SH-SY5Y (cell line): ENCODE data around the gene AKAP8L.

ENCODE experiments used
- GATA2 ChIP-seq: IDR thresholded peaks from 2 replicates; pipeline ENCODE4 v1.6.1; 2011; ENCODE audit warnings: mild to moderate bottlenecking, low read depth, low read length
- GATA3 ChIP-seq: IDR thresholded peaks from 2 replicates; pipeline ENCODE4 v1.6.1; 2011; ENCODE audit warnings: low read depth, mild to moderate bottlenecking, low read length, moderate library complexity

Gene AKAP8L

DNA sequence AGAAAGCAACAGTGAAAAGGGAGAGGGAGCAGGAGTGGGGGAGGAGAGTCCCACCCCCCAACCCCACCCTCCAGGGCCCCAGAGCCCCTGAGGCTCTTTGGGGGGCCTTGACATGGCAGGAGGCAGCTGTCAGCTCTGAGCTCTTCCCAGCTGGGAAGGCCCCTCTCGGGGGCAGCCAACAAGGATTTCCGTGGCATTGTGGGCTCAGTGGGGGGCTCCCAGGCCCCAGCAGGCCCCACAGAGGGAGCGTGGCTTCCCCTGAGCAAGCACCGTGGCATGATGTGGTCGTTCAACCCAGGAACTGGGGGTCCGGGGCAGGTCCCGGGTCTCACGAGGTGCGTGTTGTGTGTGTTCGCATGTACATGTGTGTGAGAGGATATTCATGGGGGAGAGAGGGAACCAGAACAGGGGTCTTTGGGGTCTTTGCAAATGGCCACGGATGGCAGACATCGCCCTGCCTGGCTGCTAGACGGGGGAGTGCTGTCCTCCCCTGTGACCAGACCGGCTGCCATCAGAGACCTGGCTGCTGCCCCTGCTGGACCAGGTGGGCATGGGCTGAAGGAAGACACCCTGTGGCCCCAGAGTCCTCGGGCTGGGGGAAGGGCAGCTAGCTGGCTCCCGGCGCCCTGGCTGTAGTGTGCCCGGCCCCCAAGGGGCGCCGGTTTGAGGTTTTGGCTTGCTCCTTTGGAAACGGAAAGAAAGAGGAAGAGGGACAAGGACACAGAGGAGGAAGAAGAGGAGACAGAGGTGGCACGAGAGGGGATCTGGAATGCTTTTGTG, 3.7 kb upstream of the AKAP8L start:
- TF ChIP-seq GATA2 (no peak), GATA3 (no peak)

DNA sequence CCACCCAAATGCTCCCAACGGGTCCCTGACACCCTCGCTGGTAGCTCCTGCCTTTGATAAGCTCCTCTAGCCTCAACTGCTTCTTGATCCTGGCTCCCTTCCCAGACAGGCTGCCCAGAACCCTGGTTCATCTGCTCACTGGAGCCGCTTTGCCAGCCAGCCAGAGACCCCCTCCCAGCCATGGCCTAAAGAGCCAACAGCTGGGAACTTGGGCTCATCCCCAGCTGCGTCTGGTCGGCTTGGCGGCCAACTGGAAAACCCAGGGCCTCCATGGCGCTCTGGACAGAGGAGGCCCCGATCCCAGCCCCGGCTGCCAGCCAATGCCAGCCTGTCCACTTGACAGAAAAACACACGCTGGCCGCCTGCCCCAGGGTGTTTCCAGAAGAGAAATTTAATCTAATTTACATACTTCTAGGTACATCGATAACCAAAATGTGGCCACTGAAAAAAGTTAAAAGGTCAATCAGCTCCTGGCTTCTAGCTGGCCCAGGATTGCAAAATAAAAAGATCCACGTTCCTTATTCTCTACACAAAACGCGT, 3.0 kb upstream of the AKAP8L start:
- no peak for TF ChIP-seq GATA3
- no peak; the same call in 1 of the 2 replicates for TF ChIP-seq GATA2

DNA sequence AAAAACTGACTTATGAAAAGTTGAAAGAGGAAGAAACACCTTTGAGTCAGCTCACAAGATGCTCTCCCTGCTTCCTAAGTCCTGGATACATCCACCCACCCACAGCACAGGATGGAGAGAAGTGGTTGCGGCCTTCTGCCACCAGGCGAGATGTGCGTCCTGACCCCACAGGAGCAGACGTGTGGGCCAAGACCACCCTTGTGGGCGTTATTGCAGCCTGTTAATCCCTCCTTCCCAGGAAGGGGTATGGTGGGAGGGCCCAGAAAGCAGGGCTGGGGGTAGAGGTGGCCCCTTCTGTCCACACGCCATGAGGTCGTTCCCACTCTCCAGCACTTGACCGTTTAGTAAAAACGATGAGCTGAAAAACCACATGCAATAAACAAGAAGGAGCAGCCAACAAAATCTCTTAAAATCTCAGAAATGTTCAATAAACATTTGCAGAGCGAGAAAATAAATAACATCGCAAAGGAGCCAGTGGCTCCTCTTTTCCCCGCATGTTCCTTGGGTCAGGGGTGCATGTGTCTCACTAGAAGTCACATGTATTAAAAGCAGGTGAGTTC, 2.4 kb upstream of the AKAP8L start:
- TF ChIP-seq GATA2 (no peak), GATA3 (no peak)

DNA sequence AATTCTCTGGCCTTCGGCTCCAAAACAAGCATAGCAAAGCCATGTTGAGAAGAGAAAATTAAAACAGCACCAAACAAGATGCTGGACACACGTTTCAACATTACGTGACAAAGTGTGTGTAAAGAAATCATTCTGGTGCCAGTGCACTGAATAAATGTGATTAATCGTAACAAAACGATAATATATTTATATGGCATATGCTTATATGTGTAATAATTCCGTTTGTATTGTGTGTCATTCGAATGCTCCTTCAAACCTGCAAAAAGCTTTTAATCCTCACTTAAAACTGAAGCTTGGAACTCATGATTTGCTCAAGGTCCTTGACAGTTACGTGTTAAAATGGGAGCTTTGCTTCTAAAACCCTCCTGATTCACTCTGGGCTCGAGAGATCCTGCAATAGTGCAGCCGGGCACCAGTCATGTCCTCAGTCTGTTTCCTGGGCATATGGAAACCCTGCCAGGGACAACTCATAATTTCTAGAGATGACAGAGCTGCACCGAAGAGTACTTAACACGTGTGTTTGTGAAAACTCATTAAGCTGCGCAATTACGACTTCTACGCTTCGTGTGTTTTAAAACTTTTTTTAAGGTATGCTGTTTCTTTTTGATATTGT, 731 bp upstream of the AKAP8L start:
- no peak for TF ChIP-seq GATA3
- TF ChIP-seq GATA2 = no peak

DNA sequence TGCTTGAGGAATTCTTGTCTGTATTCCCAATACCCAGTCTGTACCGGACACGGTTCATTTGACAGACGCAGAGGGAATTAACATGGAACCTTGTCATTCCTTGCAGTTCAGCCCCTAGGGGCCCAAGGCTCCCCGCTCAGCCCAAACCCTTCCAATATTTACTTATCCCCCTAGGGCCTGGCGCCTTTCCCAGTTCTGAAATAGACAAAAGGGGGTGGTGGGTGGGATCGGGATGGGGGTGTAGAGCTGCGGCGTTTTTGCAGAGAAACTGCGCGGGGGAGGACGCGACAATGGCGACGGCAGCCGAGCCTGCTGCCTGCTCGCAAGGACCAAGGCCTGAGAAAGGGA, 583 bp downstream of the AKAP8L start:
- TF ChIP-seq GATA3 (no peak), GATA2 (no peak)

DNA sequence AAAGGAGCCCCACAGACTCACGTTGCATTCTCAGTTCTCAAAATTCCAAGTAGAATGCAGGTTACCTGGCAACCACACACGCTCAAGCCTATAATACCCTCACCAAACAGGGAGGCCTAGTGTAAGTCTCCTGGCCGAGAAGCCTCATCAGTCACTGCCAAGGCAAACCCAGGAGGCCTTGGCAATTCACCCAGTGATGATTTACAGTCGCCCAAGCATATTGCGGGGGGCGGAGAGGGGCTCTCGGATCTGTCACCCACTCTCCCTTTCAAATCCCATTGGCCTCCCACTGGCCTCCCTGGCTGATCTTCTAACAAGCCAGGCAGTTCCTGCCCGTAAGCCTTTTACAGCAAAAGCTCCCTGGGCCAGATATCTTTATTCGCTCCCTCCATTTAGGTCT, 1.1 kb downstream of the AKAP8L start:
- TF ChIP-seq GATA2 (no peak), GATA3 (no peak)

DNA sequence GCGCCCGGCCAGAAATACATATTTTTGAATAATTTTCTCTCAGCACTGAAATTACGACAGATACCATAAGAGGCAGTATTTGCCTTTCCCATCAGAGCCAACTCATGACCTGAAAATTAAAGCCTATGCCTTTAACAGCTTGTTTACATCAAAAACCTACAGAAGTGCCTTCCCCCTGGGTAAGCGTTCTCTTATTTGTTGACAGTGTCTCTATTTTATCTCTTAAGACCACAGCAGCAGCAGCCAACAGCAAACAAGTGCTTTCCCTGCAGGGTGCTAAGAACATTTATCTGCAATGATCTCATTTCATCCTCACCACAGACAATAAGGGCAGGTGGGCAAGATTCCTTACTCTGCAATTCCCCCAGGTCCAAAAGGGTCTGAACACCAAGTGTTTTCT, 6.0 kb downstream of the AKAP8L start:
- no peak for TF ChIP-seq GATA3
- TF ChIP-seq GATA2 = no peak

DNA sequence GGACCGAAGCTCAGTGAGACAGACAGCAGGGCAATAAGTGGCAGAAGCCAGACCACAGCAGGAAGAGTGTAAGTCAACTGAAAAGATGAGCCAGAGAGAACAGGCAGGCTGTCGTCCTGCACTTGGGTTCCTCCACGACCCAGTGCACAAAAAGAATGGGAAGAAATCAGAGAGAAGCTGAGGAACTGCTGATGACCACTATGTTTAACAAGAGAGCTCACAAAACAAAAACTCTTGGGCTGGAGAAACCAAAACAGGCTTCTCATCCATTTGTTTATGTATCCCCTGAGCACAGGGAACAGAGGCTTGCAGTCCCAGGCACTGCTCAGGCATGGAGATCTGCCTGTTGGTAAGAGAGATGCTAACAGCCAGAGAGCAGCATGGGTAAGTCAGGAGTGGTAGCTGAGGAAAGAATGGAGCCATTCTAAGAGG, 14.0 kb downstream of the AKAP8L start:
- TF ChIP-seq GATA3 (no peak), GATA2 (no peak)

DNA sequence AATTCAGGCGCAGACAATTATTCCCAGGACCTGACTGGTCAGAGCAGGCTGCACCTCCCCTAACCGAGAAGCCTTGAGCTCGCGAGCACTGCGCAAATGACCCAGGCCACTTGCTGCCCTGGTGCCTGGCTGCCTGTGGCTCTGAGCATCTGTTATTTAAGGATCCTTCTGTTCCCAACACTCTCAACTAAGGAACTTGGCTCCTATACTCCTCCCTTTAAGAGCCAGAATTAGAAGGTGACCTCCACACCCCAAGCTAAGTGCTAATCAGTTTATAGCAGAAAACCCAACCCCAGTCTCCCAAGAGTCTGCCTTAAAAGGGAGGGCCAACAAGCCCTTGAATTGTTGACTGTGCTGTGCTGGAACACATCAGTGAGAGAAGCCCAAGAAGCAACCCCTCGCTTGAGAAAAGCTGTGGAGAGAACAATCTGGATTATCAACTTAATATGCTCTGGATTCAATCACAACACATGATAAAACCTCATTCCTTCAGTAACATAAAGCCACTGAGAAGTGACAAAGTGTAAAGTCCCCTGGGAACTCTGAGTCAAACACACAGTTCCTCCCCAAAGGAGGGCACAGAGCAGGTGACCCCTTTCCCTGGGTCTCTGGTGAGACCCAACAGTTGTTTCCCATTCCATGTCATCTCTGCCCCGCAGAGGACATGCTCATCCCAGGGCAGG, 14.6 kb downstream of the AKAP8L start:
- TF ChIP-seq GATA2 (no peak), GATA3 (no peak)

DNA sequence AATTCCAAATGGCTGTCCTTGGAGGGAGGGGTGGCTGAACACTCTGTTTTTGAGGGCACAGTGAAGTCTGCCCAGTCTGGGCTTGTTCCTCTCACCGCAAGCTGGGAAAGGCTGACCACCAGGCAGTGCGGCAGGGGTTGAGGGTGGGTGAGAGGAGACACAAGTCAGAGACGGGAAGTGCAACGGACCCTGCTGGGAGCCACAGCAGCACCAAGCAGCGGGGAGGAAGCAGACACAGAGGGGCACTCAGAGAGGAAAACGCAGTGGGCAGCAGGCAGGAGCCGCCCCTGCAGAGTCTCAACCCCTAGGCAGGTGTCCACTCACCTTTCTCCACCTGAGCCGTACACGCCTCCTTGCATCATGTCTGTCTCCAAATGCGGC, 15.6 kb downstream of the AKAP8L start:
- no peak for TF ChIP-seq GATA3
- no peak for TF ChIP-seq GATA2

DNA sequence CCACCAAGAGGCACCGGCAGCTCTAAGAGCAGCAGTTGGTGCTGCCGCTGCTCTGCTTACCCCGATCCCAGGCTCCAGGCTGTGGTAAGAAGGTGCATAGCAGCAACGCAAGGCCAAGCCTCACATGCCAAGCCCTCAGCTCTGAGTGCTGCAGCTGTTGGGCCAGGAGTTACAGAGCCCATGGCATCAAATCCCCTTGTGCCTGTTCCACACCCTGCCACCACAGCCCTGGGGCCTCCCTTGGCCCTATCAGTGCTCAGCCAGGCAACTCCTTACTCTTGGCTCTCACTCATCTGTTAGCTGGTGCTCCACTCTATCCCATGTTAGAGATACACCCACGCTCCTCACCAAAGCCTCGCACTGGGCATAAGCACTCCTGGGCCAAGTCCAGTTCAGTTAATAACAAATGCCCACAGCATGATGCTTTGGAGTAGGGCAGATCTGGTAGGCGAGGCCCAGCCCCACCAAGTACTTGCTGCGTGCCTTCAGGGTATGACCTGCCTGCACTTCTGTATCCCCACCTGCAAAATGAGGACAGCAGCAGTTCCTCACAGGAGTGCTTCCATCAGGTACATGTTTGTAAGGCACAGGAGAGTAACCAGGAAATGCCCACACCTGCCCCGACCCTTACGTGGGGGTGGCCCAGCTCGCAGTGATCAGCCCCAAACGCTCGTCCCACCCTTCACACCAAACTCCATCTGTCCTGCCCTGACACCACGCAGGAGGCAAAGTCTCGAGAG, 16.2 kb downstream of the AKAP8L start:
- no peak for TF ChIP-seq GATA2
- no peak for TF ChIP-seq GATA3

DNA sequence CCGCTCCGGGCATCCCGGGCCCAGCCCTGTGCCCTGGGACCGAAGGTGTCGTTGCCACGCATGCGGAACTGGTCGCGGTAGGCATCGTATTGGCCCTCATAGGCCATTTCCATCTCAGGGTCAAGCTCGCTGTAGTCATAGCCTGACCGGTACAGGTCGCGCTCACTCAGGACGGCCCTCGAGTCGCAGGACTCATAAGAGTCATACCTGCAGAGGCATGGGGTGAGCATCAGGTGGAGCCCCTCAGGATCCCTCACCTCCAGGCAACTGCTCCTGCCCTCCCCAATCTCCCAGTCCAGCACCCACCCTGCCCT, 17.4 kb downstream of the AKAP8L start:
- TF ChIP-seq GATA2 = no peak
- TF ChIP-seq GATA3 = no peak

DNA sequence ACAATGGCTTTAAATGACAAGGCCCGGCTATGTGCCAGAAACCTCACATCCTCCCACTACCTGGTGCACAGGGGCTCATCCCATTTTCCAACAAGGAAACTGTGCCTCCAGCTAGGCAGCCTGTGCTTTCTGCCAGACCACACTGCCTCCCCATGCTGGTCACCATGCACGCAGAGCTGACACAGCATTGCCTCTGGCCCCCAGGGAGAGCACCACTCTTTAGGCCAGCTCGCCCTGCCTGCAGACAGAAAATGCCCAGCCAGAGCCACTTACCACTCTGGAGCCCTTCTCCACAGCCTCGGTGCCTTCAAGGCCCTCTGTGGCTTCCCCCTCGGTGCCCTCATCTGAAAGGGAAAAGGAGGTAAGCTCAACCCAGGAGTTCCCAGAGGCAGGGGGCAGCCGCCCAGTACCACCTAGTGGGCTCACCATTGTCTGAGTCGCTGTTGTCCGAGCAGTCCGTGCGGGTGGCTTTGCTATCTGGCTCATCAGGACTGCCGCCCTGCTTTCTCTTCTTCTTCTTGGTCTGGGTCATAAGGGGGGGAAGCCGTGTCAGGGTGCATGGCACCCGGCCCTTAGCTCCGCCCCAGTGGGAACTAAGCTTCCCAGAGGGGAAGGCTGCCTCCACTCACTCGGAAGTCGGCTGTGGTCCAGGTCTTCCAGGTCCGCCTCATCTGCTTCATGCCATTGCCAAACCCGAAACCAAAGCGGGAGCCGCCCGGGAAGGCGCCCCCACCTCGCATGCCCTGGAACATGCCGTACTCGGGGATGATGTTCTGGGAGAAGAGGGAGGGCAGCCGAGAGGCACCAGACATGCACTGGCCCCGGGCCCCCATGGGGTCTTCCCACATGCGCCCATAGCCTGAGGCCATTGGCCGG, 18.0 kb downstream of the AKAP8L start:
- no peak for TF ChIP-seq GATA2
- no peak for TF ChIP-seq GATA3
